Psoas muscle (tissue), 8 donors: ENCODE measurements around the gene SRSF10. TPM values are rescaled to one million over a fixed set of nuclear protein-coding genes. Genes with fewer than 3 reads are reported as not detected.
"Not testable (repeated sequence)": the region's sequence is repeated elsewhere in the genome, so short reads cannot be mapped to it uniquely, and the experiment has no call there.

Experiments used
- ATAC-seq, 4 donors: fragments of 200-7000 bp; cut with Tn5 transposase; one replicate each; pipeline ENCODE4 v1.9.1; 2020; ENCODE audit warnings: moderate library complexity in 3 of 4, mild to moderate bottlenecking in 2 of 4
- DNase-seq, 2 donors: peaks; one replicate each; pipeline ENCODE4 v3.0.0-alpha.2; 2020
- H3K27ac ChIP-seq: fragments of 200-600 bp; one replicate; pipeline ENCODE4 v1.8.0; 2022
- H3K27me3 ChIP-seq, 3 donors: fragments of 200-600 bp in 1 of 3; one replicate each; pipeline versions ENCODE4 v1.6.1 to v1.8.0; 2013 to 2022; ENCODE audit warnings: low read length in 2 of 3, mild to moderate bottlenecking in 2 of 3, moderate library complexity in 1 of 3; ENCODE audit not compliant: insufficient read depth in 3 of 3
- H3K36me3 ChIP-seq, 2 donors: fragments of 200-600 bp in 1 of 2; one replicate each; pipeline versions ENCODE4 v1.6.1 to v1.8.0; 2013 to 2022; ENCODE audit warnings: low read depth in 1 of 2, mild to moderate bottlenecking in 1 of 2, moderate library complexity in 1 of 2; ENCODE audit not compliant: insufficient read depth in 1 of 2
- H3K4me1 ChIP-seq: fragments of 200-600 bp; one replicate; pipeline ENCODE4 v1.8.0; 2022
- H3K4me3 ChIP-seq: fragments of 200-600 bp; one replicate; pipeline ENCODE4 v1.8.0; 2022; ENCODE audit warnings: mild to moderate bottlenecking
- H3K9me3 ChIP-seq: fragments of 200-600 bp; one replicate; pipeline ENCODE4 v1.8.0; 2022
- CTCF ChIP-seq: fragments of 200-600 bp; IDR thresholded peaks from one replicate; pipeline ENCODE4 v1.8.0; 2022; ENCODE audit warnings: antibody characterized with exemption
- WGBS, 3 donors: extraction: QIAGEN DNeasy Blood & Tissue Kit; methylation state at CpG; one replicate each; pipeline versions ENCODE4 v1.1.6 to v1.1.7; 2013; 5-methylcytosine and 5-hydroxymethylcytosine counted together
- intact Hi-C, 2 donors: fragments of 100-400 bp; cut with DNase I; formaldehyde crosslinking; loops; one replicate each; pipeline versions ENCODE4 v1.11.0 to v1.14.2; 2022
- polyA plus RNA-seq, 3 donors: library from polyadenylated mRNA; stranded (reverse); fragments of 200-250 nt; gene quantifications; one replicate each; pipeline ENCODE4 v1.2.3, GENCODE V29; 2013
- total RNA-seq, 4 donors: library from RNA; stranded (reverse); fragmentation: NEBNext Ultra II Directional in 2 of 4; extraction: Animal tissue kit (Norgen Biotek cat#: 25700) in 2 of 4; gene quantifications; one replicate each; pipeline versions ENCODE4 v1.2.1 to v1.2.4, GENCODE V29; 2021 to 2023
- donor health status: healthy with polysubstance abuse.
- donor health status: DM: no; HTN: no; CAD: no; lungs with moderate emphysema.
- donor health status: Bipolar disorder and iron deficiency.
- donor health status: healthy.
- donor health status: DM: yes; HTN: yes; CAD: no.
- donor health status: DM: no; HTN: no; CAD: no.
- donor health status: DM: no; HTN: no; CAD: no.
- donor health status: DM: yes; HTN: yes; CAD: no.

SRSF10 gene
- total and polyA plus RNA-seq, 7 donors, result 28.8 to 56.6 (median 44.4) TPM

DNA sequence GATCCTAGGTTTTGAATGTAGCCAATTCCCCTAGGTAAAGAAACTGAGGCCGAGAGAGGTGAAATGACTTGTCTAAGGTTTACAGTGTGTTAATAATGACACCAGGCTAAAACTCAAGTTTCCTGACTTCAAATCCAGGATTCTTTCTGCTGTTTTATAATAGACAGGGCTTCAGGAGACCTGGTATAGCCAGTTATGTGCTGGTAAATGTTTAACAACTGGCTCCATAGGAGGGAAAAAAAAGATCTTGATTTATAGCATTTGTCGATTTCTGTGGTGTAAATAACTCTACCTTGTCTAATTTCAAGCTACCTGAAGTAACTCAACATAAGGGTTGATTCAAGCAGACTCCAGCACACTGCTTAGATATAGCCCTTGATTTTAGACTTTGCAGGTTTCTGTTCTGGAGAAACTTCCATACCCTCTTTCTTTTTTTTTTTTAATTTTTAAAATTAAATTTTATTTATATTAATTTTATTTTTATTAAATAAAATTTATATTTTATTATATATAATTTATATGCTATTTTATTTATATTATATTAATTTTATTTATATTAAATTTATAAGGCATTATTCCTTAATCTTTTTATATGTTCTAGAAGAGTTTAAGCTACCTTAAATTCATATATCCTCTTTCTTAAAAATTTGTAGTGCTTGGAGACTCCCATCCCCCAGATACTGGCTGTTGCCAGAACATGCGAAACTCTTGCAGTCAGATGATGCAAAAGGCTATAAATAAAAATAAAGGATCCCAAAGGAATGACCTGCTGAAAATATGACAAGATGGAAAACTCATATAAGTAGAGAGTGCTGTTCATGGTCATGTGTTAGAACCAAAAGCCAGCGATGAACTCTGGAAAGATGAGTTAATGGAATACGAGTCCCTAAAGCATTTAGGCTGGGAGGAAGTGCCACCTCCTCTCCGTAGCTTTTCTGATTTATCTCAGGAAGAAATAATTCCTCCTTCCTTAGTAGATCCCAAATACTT is 35.4 kb upstream of the SRSF10 start:
- intact Hi-C loops, result loop anchor here in 1 of 2 donors (5.0 kb wide), 1 partner anchor 38 kb away; no protein-coding TSS in a partner anchor
- WGBS, 3 donors, result 18 to 23% (median 20%) methylated on average over 6 of the region's 6 CpGs
- Histone ChIP-seq H3K4me1 (peaks cover 42% of the 10 kb centered on the region), H3K36me3 (no peaks in the 10 kb centered on the region), H3K9me3 (no peaks in the 10 kb centered on the region), H3K27ac (peak overlapping the region; percentile 92), H3K27me3 (no peaks in the 10 kb centered on the region), H3K4me3 (peak overlapping the region; percentile 5)
- peak; percentile 46 to 65 (median 58) for ATAC-seq
- TF ChIP-seq CTCF, result no peak
- DNase-seq, result no peak

GRCh38 chr1:24012878-24013277 is 32.8 kb upstream of the SRSF10 start:
- H3K27ac ChIP-seq, DNase-seq, H3K27me3 ChIP-seq, H3K36me3 ChIP-seq, ATAC-seq, H3K9me3 ChIP-seq, H3K4me3 ChIP-seq: not testable (repeated sequence)
- H3K4me1 ChIP-seq, result peaks cover 27% of the 10 kb centered on the region
- intact Hi-C loops, result loop anchor here in 1 of 2 donors (2.0 kb wide), 1 partner anchor 30 kb away; no protein-coding TSS in a partner anchor
- 91 to 99% (median 94%) methylated on average over 8 of the region's 8 CpGs for WGBS, 3 donors

GRCh38 chr1:24010650-24011049 is 30.5 kb upstream of the SRSF10 start:
- no peak overlapping the region for H3K4me3 ChIP-seq
- peaks cover 4% of the 10 kb centered on the region for H3K9me3 ChIP-seq
- H3K4me1 ChIP-seq, result peaks cover 16% of the 10 kb centered on the region
- TF ChIP-seq CTCF, result no peak
- H3K36me3 ChIP-seq, result no peaks in the 10 kb centered on the region
- intact Hi-C loops, result no loop called here
- ATAC-seq, result no peak
- DNase-seq, result no peak
- WGBS, 3 donors, result 59 to 64% (median 60%) methylated on average over 3 of the region's 5 CpGs
- H3K27ac ChIP-seq, result no peak overlapping the region
- H3K27me3 ChIP-seq, result no peaks in the 10 kb centered on the region

GRCh38 chr1:24009406-24009805 is 29.3 kb upstream of the SRSF10 start:
- WGBS, 3 donors, result 72 to 77% (median 74%) methylated on average over 1 of the region's 1 CpG
- no peaks in the 10 kb centered on the region for H3K27me3 ChIP-seq
- H3K4me1 ChIP-seq, result peaks cover 7% of the 10 kb centered on the region
- no peaks in the 10 kb centered on the region for H3K36me3 ChIP-seq
- intact Hi-C loops, result no loop called here
- DNase-seq, result no peak
- H3K4me3 ChIP-seq, result no peak overlapping the region
- no peak for TF ChIP-seq CTCF
- H3K9me3 ChIP-seq, result peaks cover 4% of the 10 kb centered on the region
- ATAC-seq, result peak in 2 of 4 donors; percentile 67 to 71
- H3K27ac ChIP-seq, result no peak overlapping the region

- WGBS, 3 donors, result 0 to 48% (median 20%) methylated on average over 1 to 2 of the region's 3 CpGs
- ATAC-seq, H3K27ac ChIP-seq: not testable (repeated sequence)
These were observed 28.6 kb upstream of the SRSF10 start for GRCh38 chr1:24008574-24009184.

More at GRCh38 chr1:24008574-24009184, 28.6 kb upstream of the SRSF10 start:
- intact Hi-C loops, H3K36me3 ChIP-seq, H3K27me3 ChIP-seq, H3K4me3 ChIP-seq, DNase-seq, H3K9me3 ChIP-seq: not testable (repeated sequence)
- peaks cover 13% of the 10 kb centered on the region for H3K4me1 ChIP-seq
